Heart left ventricle (tissue), 16 donors: Measurements from ENCODE around the gene CACNB2. TPM values are rescaled to one million over a fixed set of nuclear protein-coding genes. Genes with fewer than 3 reads are reported as not detected.

ENCODE experiments used
- ATAC-seq, 4 donors: fragments of 200-7000 bp; cut with Tn5 transposase; one replicate each; pipeline ENCODE4 v1.9.1; 2020 to 2022; ENCODE audit warnings: moderate library complexity in 4 of 4, mild to moderate bottlenecking in 3 of 4, moderate number of reproducible peaks in 1 of 4
- DNase-seq, 5 donors: peaks; one replicate each; pipeline ENCODE4 v3.0.0-alpha.2; 2020
- H3K27ac ChIP-seq, 12 donors: fragments of 200-600 bp; sonication (generic) in 4 of 12; one replicate each; pipeline versions ENCODE4 v1.5.0 to v1.8.0; 2016 to 2022; ENCODE audit warnings: mild to moderate bottlenecking in 2 of 12
- H3K27me3 ChIP-seq, 9 donors: fragments of 200-600 bp; sonication (generic) in 2 of 9; one replicate each; pipeline versions ENCODE4 v1.5.1 to v1.8.0; 2016 to 2022; ENCODE audit warnings: mild to moderate bottlenecking in 3 of 9
- H3K36me3 ChIP-seq, 9 donors: fragments of 200-600 bp; sonication (generic) in 2 of 9; one replicate each; pipeline versions ENCODE4 v1.5.0 to v1.8.0; 2018 to 2022; ENCODE audit warnings: mild to moderate bottlenecking in 2 of 9
- H3K4me1 ChIP-seq, 12 donors: fragments of 200-600 bp; sonication (generic) in 4 of 12; one replicate each; pipeline versions ENCODE4 v1.5.0 to v1.8.0; 2016 to 2022; ENCODE audit warnings: mild to moderate bottlenecking in 3 of 12
- H3K4me3 ChIP-seq, 12 donors: fragments of 200-600 bp; sonication (generic) in 4 of 12; one replicate each; pipeline versions ENCODE4 v1.5.0 to v1.8.0; 2017 to 2022; ENCODE audit warnings: mild to moderate bottlenecking in 9 of 12, moderate library complexity in 4 of 12
- H3K9me3 ChIP-seq, 12 donors: fragments of 200-600 bp; sonication (generic) in 4 of 12; one replicate each; pipeline versions ENCODE4 v1.5.0 to v1.8.0; 2016 to 2022; ENCODE audit warnings: mild to moderate bottlenecking in 1 of 12
- CTCF ChIP-seq, 12 donors: fragments of 200-600 bp; sonication (generic) in 4 of 12; IDR thresholded peaks; one replicate each; pipeline versions ENCODE4 v1.5.0 to v1.8.0; 2018 to 2022; ENCODE audit warnings: antibody characterized with exemption in 12 of 12, mild to moderate bottlenecking in 5 of 12
- POLR2A ChIP-seq, 2 donors: fragments of 450-650 bp; IDR thresholded peaks; one replicate each; pipeline ENCODE4 v1.6.1; 2017; ENCODE audit warnings: antibody characterized with exemption in 2 of 2, mild to moderate bottlenecking in 2 of 2, moderate library complexity in 2 of 2
- WGBS, 4 donors: extraction: QIAGEN DNeasy Blood & Tissue Kit in 2 of 4; methylation state at CpG; one replicate each; pipeline versions ENCODE4 v1.1.5 to v1.1.7; 2013 to 2018; 5-methylcytosine and 5-hydroxymethylcytosine counted together
- intact Hi-C, 10 donors: fragments of 100-400 bp; cut with DNase I; formaldehyde crosslinking; loops; one replicate each; pipeline versions ENCODE4 v1.11.1 to v1.14.2; 2022
- polyA plus RNA-seq, 2 donors: library from polyadenylated mRNA; stranded (reverse); fragments of 200-250 nt; gene quantifications; one replicate each; pipeline ENCODE4 v1.2.3, GENCODE V29; 2013
- total RNA-seq, 9 donors: library from RNA; depleted of rRNA in 2 of 9; stranded (reverse); fragments of >200 nt in 2 of 9; fragmentation: NEBNext Ultra II Directional in 3 of 9; extraction: Animal tissue kit (Norgen Biotek cat#: 25700) in 3 of 9; gene quantifications; one replicate each; pipeline versions ENCODE4 v1.1.0 to v1.2.4, GENCODE V29; 2016 to 2023
- donor health status: ischemic (EF 13 %, LVEDD 7.1; RV severe dilation, severe dysfunction).
- donor health status: healthy with polysubstance abuse.
- donor health status: DM: no; HTN: yes; CAD: no.
- donor health status: DM: no; HTN: no; CAD: no.
- donor health status: ischemic (EF 25% LVEDD 6.9; RV normal size, moderate dysfunction).
- donor health status: ischemic (EF 25% LVEDD 5.7; RV mildly dilated, moderate dysfunction).
- donor health status: healthy.
- donor health status: DM: yes; HTN: yes; CAD: no.
- donor health status: ischemic (EF 35%, LVEDD 5.7; RV mildly dilated, moderate dysfunction).
- donor health status: nonischemic (EF 11% LVEDD 7.7; RV severe dilation, severe dysfunction).
- donor health status: DM: yes; HTN: yes; CAD: no.
- donor health status: PGD.
- donor health status: ischemic (EF 29% LVEDD 5.4; RV normal size, mild dysfunction).
- donor health status: nonischemic (EF 23%, LVEDD 6.1; RV moderate dilation, normal function).

CACNB2 gene
- total and polyA plus RNA-seq, 11 donors, result 11.4 to 63.2 (median 33.2) TPM

- DNase-seq (no peak), ATAC-seq (no peak)
- Histone ChIP-seq H3K27me3 (no peaks in the 10 kb centered on the region), H3K4me3 (no peak overlapping the region), H3K36me3 (no peaks in the 10 kb centered on the region), H3K27ac (no peak overlapping the region), H3K4me1 (peaks cover 0 to 18% (median 0%) of the 10 kb centered on the region in 12 donors), H3K9me3 (no peaks in the 10 kb centered on the region)
- 22 to 40% (median 31%) methylated on average over 2 of the region's 2 CpGs for WGBS, 4 donors
- no peak for TF ChIP-seq CTCF (IDR thresholded peaks at IDR 0.05)
- TF ChIP-seq POLR2A (IDR thresholded peaks at IDR 0.05), result no peak
- intact Hi-C loops, result no loop called here
Observed at GRCh38 chr10:18209241-18209640, 69.0 kb downstream of the CACNB2 start.

GRCh38 chr10:18210711-18211110 lies 70.5 kb downstream of the CACNB2 start:
- H3K4me3 ChIP-seq, result no peak overlapping the region
- ATAC-seq (no peak), DNase-seq (no peak)
- no peaks in the 10 kb centered on the region for H3K27me3 ChIP-seq
- no peaks in the 10 kb centered on the region for H3K9me3 ChIP-seq
- 30 to 88% (median 33%) methylated on average over 2 of the region's 2 CpGs for WGBS, 4 donors
- intact Hi-C loops, result loop anchor here in 7 of 10 donors (5.0 to 10.0 kb wide), 6 partner anchors 66 to 603 kb away; partner anchors contain the start of gene CACNB2 (in 5 of the 7)
- H3K27ac ChIP-seq, result no peak overlapping the region
- no peak for TF ChIP-seq CTCF (IDR thresholded peaks at IDR 0.05)
- TF ChIP-seq POLR2A (IDR thresholded peaks at IDR 0.05), result no peak
- peaks cover 0 to 18% (median 3%) of the 10 kb centered on the region in 12 donors for H3K4me1 ChIP-seq
- H3K36me3 ChIP-seq, result no peaks in the 10 kb centered on the region

- no peaks in the 10 kb centered on the region for H3K27me3 ChIP-seq
- 79 to 90% (median 87%) methylated on average over 4 of the region's 4 CpGs for WGBS, 4 donors
Observed at GRCh38 chr10:18211862-18212261, 71.6 kb downstream of the CACNB2 start.

GRCh38 chr10:18213271-18213670 lies 73.0 kb downstream of the CACNB2 start:
- intact Hi-C loops, result loop anchor here in 7 of 10 donors (2.0 to 10.0 kb wide), 7 partner anchors 68 to 606 kb away; partner anchors contain the start of gene CACNB2 (in 6 of the 7)

More at GRCh38 chr10:18211862-18212261, 71.6 kb downstream of the CACNB2 start:
- intact Hi-C loops, result loop anchor here in 7 of 10 donors (2.0 to 10.0 kb wide), 7 partner anchors 67 to 605 kb away; partner anchors contain the start of gene CACNB2 (in 6 of the 7)
- no peak for TF ChIP-seq POLR2A (IDR thresholded peaks at IDR 0.05)
- TF ChIP-seq CTCF (IDR thresholded peaks at IDR 0.05), result no peak
- Histone ChIP-seq H3K4me3 (no peak overlapping the region), H3K27ac (no peak overlapping the region), H3K36me3 (no peaks in the 10 kb centered on the region), H3K4me1 (peaks cover 0 to 21% (median 3%) of the 10 kb centered on the region in 12 donors), H3K9me3 (no peaks in the 10 kb centered on the region)
- no peak for DNase-seq
- ATAC-seq, result no peak

More at GRCh38 chr10:18213271-18213670, 73.0 kb downstream of the CACNB2 start:
- Histone ChIP-seq H3K9me3 (no peaks in the 10 kb centered on the region), H3K36me3 (no peaks in the 10 kb centered on the region), H3K27ac (no peak overlapping the region), H3K27me3 (no peaks in the 10 kb centered on the region), H3K4me1 (peaks cover 0 to 25% (median 3%) of the 10 kb centered on the region in 12 donors), H3K4me3 (no peak overlapping the region)
- TF ChIP-seq CTCF (IDR thresholded peaks at IDR 0.05), result no peak
- no peak for TF ChIP-seq POLR2A (IDR thresholded peaks at IDR 0.05)
- DNase-seq, result no peak
- whole genome bisulfite sequencing, 4 donors, result 28 to 46% (median 42%) methylated on average over 4 of the region's 4 CpGs
- no peak for ATAC-seq
